Thymus (tissue), 11 donors: ENCODE results near the gene DNMT3L. TPM values are rescaled to one million over a fixed set of nuclear protein-coding genes. Genes with fewer than 3 reads are reported as not detected.
"Not testable (repeated sequence)": the region's sequence is repeated elsewhere in the genome, so short reads cannot be mapped to it uniquely, and the experiment has no call there.

Experiments
- DNase-seq, 9 donors: peaks; one replicate each; pipeline ENCODE4 v3.0.0-alpha.2; 2013; ENCODE audit warnings: low spot score in 9 of 9, low read depth in 6 of 9, missing footprints in 1 of 9
- H3K27ac ChIP-seq, 2 donors: one replicate each; pipeline ENCODE4 v1.5.1; 2013; ENCODE audit warnings: control low read depth in 1 of 2, low read depth in 1 of 2, low read length in 1 of 2, mild to moderate bottlenecking in 1 of 2, moderate library complexity in 1 of 2
- H3K27me3 ChIP-seq, 2 donors: one replicate each; pipeline ENCODE4 v1.5.1; 2013; ENCODE audit warnings: low read length in 1 of 2; ENCODE audit not compliant: control insufficient read depth in 2 of 2, insufficient read depth in 1 of 2
- H3K36me3 ChIP-seq, 2 donors: one replicate each; pipeline ENCODE4 v1.5.1; 2013; ENCODE audit warnings: low read length in 1 of 2, mild to moderate bottlenecking in 1 of 2, moderate library complexity in 1 of 2; ENCODE audit not compliant: control insufficient read depth in 2 of 2, insufficient read depth in 2 of 2
- H3K4me1 ChIP-seq, 2 donors: one replicate each; pipeline ENCODE4 v1.5.1; 2013; ENCODE audit warnings: low read length in 2 of 2; ENCODE audit not compliant: control insufficient read depth in 2 of 2, insufficient read depth in 2 of 2
- H3K4me3 ChIP-seq, 2 donors: one replicate each; pipeline ENCODE4 v1.5.1; 2013; ENCODE audit warnings: low read length in 2 of 2, control low read depth in 1 of 2, mild to moderate bottlenecking in 1 of 2
- H3K9me3 ChIP-seq, 2 donors: one replicate each; pipeline ENCODE4 v1.5.1; 2013; ENCODE audit warnings: low read length in 1 of 2, mild to moderate bottlenecking in 1 of 2; ENCODE audit not compliant: control insufficient read depth in 2 of 2, insufficient read depth in 1 of 2
- WGBS: extraction: QIAGEN DNeasy Blood & Tissue Kit; methylation state at CpG from one replicate; pipeline ENCODE4 v1.1.7; 2013; 5-methylcytosine and 5-hydroxymethylcytosine counted together
- polyA plus RNA-seq: library from polyadenylated mRNA; stranded (reverse); fragments of 200-250 nt; gene quantifications from one replicate; pipeline ENCODE4 v1.2.3, GENCODE V29; 2013
- total RNA-seq: library from RNA; stranded (reverse); fragments of 120-200 nt; gene quantifications from one replicate; pipeline ENCODE4 v1.2.4, GENCODE V29; 2013
- donor health status: healthy.

The DNMT3L gene
- total and polyA plus RNA-seq, 2 donors = 0.42 to 0.80 TPM

DNA sequence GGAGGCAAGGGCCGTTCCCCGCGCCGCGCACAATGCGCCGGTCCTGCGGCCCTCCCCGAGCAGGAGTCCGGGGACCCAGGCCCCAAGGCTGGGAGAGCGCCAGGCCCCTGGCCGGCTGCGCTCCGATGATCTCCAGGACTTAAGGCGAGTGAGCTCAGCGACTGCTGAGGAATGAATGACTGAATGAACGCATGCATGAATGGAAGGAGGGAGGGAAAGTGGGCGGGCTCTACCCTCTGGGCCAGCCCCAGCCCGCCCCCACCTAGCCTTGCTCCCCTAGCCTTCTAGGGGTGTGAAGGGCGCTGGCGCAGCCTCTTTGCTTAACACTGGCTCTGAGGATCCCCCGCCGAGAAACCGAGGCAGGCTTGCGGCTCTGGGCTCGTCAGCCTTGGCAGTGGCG, 20.4 kb downstream of the DNMT3L start:
- H3K27me3 ChIP-seq, H3K9me3 ChIP-seq, DNase-seq, H3K4me3 ChIP-seq, H3K27ac ChIP-seq, H3K36me3 ChIP-seq, H3K4me1 ChIP-seq: not testable (repeated sequence)
- no CpG with 5 or more reads among the region's 27 CpGs for WGBS

DNA sequence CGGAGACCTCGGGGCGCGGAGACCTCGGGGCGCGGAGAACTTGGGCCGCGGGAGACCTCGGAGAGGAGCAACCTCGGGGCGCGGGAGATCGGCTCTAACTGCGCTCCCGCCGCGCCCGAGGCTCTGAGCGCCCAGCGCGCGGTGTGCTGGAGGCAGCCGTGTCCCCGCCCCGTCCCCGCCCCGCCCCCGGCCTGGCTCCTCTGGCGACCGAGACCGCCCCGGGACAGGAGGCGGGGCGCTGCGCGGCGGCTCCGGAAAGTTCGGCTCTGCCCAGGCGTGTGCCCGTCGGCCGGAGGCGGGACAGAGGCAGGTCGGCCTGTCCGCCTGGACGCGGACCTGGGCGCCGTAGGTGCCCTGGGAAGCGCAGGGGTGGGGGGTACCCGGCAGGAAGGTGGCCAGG, 20.9 kb downstream of the DNMT3L start, which contains the start of gene ICOSLG:
Gene ICOSLG (minus strand): TSS at position 102 of the 400 bp plus-strand sequence. CDS start 126 bp downstream, outside the sequence.
- not testable (repeated sequence) for H3K36me3 ChIP-seq, H3K27me3 ChIP-seq, H3K27ac ChIP-seq, H3K4me1 ChIP-seq, DNase-seq, H3K4me3 ChIP-seq, H3K9me3 ChIP-seq
- WGBS = no CpG with 5 or more reads among the region's 53 CpGs

DNA sequence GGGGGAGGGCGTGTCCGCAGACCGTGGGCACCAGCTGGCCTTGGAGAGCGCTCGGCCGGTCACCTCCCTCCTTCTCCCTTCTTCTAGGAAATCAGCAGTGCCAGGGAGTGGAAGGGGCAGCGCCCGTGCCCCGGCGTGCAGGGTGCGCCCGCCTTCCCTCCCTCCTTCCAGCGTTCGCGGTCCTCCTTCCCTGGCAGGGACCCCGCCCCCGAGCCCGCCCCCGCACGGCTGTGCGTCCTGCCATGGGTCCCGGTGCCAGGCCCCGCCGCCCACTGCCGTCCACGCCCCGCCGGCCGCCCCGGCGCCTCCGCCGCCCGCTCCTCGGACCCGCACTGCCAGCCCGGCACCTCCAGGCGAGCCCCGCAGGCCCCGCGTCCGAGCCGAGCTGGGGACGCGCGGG, 21.3 kb downstream of the DNMT3L start:
- no CpG with 5 or more reads among the region's 46 CpGs for WGBS
- not testable (repeated sequence) for H3K4me1 ChIP-seq, H3K27me3 ChIP-seq, DNase-seq, H3K9me3 ChIP-seq, H3K27ac ChIP-seq, H3K36me3 ChIP-seq, H3K4me3 ChIP-seq

DNA sequence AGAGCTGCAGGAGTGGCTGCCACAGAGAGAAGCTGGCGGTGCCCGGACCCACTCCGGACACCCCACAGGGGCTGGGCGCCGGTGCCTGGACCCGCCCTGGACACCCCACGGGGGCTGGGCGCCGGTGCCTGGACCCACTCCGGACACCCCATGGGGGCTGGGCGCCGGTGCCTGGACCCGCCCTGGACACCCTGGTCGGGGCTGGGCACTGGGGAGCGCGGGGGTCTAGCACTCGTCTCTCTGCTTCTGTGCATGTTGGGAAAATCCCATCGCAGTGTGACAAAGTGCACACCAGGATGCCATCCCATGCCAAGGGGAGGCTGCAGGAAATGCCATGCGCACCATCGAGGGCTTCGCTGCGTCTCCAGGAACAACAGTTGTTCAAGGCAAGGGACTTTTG, 32.1 kb downstream of the DNMT3L start:
- not testable (repeated sequence) for H3K4me3 ChIP-seq, H3K4me1 ChIP-seq, H3K27me3 ChIP-seq, H3K36me3 ChIP-seq, H3K27ac ChIP-seq, DNase-seq, H3K9me3 ChIP-seq
- 95% methylated on average over 16 of the region's 22 CpGs for WGBS

DNA sequence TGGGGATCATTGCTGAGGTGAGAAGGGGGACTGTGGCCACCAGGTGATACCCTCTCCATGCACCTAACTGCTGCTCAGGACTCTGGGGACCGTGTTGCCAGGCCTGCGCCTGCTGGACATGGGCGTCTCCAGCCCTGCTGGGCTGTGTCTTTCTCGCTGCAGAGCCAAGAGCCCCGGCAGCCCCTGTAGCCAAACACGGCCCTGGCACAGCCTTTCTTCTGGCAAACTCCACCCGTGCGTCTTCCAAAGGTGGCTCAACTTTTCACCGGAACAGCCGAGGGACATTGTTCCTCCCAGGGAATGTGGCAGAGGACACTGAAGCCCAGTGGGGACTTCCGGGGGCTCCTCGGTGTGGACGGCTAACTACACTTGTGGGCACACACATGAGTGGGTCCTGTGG, 33.6 kb downstream of the DNMT3L start:
- not testable (repeated sequence) for DNase-seq, H3K27me3 ChIP-seq, H3K4me3 ChIP-seq, H3K9me3 ChIP-seq, H3K36me3 ChIP-seq, H3K27ac ChIP-seq, H3K4me1 ChIP-seq
- no CpG with 5 or more reads among the region's 13 CpGs for WGBS

DNA sequence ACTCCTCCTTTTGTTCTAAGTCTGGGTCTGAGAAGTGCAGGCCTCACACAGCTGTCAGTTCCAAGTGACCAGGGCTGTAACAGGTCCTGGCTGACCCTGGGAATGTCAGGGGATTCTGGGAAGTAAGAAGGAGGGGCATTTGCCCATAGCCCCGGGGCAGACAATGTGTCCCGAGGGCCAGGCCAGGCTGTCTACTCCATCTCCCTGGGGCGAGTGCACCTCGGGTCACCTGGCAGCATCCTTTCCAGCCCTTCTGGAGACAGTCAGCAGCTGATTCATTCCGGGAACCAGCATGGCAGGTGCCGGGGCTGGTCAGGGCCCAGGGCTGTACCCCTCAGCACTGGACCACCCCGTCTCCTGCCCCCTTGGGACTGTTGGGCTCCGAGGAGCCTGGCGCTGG, 34.1 kb downstream of the DNMT3L start:
- not testable (repeated sequence) for H3K27me3 ChIP-seq, H3K4me1 ChIP-seq

DNA sequence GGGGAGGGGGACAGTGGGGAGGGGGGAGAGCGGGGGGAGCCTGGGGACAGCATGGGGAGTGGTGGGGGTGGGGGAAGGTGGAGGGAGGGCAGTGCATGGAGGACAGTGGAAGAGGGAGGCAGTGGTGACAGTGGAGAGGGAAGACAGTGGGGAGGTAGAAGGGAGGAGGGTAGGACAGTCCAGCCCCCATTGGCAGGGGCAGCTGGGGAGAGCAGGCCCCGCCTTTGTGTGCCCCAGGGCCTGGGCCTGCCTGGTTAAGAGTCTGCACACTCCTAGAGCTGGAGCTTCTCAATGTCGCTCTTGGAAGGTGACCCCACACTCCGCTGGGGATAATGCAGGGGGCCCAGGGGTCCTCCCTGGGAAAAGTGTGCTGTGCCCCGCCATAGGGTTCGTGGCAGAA, 36.1 kb downstream of the DNMT3L start:
- not testable (repeated sequence) for H3K27me3 ChIP-seq, H3K4me1 ChIP-seq, H3K36me3 ChIP-seq, DNase-seq, H3K27ac ChIP-seq, H3K9me3 ChIP-seq, H3K4me3 ChIP-seq
- WGBS = no CpG with 5 or more reads among the region's 6 CpGs

More for the DNA sequence above, 34.1 kb downstream of the DNMT3L start:
- H3K27ac ChIP-seq, H3K9me3 ChIP-seq, H3K4me3 ChIP-seq, H3K36me3 ChIP-seq, DNase-seq: not testable (repeated sequence)
- 92% methylated on average over 3 of the region's 9 CpGs for WGBS

DNA sequence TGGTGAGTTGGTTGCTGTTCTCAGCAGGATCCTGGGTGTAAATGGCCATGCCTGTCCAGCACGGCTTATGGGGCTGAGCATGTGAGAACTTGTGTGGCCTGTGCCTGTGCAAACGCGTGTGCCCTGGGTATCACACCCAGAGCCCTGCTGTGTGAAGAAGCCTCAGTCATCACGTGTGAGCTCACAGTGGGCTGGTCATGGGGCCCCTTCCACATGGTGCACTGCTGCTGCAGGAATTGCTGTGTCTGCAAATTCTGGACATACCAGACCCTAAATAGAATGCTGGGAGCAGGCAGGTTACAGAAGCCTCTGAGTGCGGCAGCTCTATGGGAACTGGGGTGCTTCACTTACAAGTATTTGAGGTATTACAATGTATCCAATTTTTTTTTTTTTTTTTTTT, 38.4 kb downstream of the DNMT3L start:
- H3K4me3 ChIP-seq, DNase-seq, H3K27ac ChIP-seq, H3K4me1 ChIP-seq, H3K36me3 ChIP-seq, H3K9me3 ChIP-seq, H3K27me3 ChIP-seq: not testable (repeated sequence)
- no CpG with 5 or more reads among the region's 5 CpGs for WGBS

DNA sequence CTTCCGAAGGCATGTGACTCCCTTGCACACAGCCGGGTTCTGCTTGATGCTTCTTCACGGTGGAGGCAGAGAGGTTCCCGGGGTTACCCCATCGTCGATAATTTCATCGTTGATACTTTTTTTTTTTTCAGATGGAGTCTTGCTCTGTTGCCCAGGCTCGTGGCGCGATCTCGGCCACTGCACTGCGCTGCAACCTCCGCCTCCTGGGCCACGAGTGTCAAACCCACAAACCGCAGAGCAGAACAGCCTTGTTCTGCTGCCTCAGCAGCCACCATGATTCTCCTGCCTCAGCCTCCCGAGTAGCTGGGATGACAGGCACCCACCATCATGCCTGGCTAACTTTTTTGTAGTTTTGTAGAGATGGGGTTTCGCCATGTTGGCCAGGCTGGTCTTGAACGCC, 41.0 kb downstream of the DNMT3L start:
- H3K9me3 ChIP-seq, H3K27me3 ChIP-seq, H3K4me1 ChIP-seq, H3K36me3 ChIP-seq, H3K27ac ChIP-seq, DNase-seq, H3K4me3 ChIP-seq: not testable (repeated sequence)
- WGBS = no CpG with 5 or more reads among the region's 18 CpGs

DNA sequence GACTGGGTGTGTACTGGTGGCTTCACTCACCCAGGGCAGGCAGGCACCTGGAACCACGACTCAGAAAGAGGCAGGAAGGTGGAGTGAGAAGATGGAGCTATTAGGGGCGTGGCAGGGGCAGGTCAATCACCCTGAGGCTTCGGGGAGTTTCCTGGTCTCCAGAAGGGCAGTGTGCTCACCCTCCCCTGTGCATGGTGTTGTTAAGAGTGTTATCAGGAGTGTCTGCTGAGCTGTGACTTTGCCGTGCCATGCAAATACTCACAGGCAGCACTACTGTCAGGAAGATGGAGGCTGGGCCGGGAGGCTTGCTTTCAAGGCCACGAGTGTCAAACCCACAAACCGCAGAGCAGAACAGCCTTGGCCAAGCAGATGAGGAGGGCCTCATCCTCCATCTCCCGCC, 43.2 kb downstream of the DNMT3L start:
- not testable (repeated sequence) for DNase-seq, H3K27me3 ChIP-seq
- WGBS = no CpG with 5 or more reads among the region's 8 CpGs

More for the DNA sequence above, 43.2 kb downstream of the DNMT3L start:
- H3K9me3 ChIP-seq, H3K36me3 ChIP-seq, H3K4me3 ChIP-seq, H3K4me1 ChIP-seq, H3K27ac ChIP-seq: not testable (repeated sequence)
